Measurements from ENCODE around the gene GSTT2.

GSTT2 gene

GRCh38 chr22:24029304-24029703 is 49.4 kb downstream of the GSTT2 start:
- no peak for TF ChIP-seq CTCF (IDR thresholded peaks at IDR 0.05; ENCODE audit: low read depth, low read length)
- DNase-seq (ENCODE audit: extremely low read depth, low read depth), result no peak

GRCh38 chr22:24030186-24030702 is 50.3 kb downstream of the GSTT2 start:
- TF ChIP-seq CTCF (IDR thresholded peaks at IDR 0.05; ENCODE audit: low read depth, low read length), result no peak
- DNase-seq (ENCODE audit: extremely low read depth, low read depth), result no peak

All from AG09319 (cell line).